HepG2 (cell line): ENCODE results near the gene FBXO33. TPM values are rescaled to one million over a fixed set of nuclear protein-coding genes. Genes with fewer than 3 reads are reported as not detected.

Experiments used
- HOXA5 ChIP-seq: sonication (generic); formaldehyde crosslinking; IDR thresholded peaks from 2 replicates; pipeline ENCODE4 v1.4.0; 2020; ENCODE audit warnings: missing genetic modification reagents
- IRF1 ChIP-seq: sonication (generic); formaldehyde crosslinking; IDR thresholded peaks from 2 replicates; pipeline ENCODE4 v1.4.0; 2020; ENCODE audit warnings: low read depth, mild to moderate bottlenecking, missing genetic modification reagents
- KDM5B ChIP-seq: sonication (generic); formaldehyde crosslinking; IDR thresholded peaks from 2 replicates; pipeline ENCODE4 v1.4.0; 2020; ENCODE audit warnings: missing genetic modification reagents, mild to moderate bottlenecking, borderline replicate concordance
- NFE2L1 ChIP-seq: sonication (generic); formaldehyde crosslinking; IDR thresholded peaks from 2 replicates; pipeline ENCODE4 v1.4.0; 2020; ENCODE audit warnings: missing genetic modification reagents, mild to moderate bottlenecking, borderline replicate concordance
- NR2F1 ChIP-seq, 2 experiments: fragments of 450-650 bp in 1 of 2; formaldehyde crosslinking in 1 of 2; IDR thresholded peaks; 2 replicates each; pipeline versions ENCODE4 v1.5.0 to v1.6.1; 2016 to 2020; ENCODE audit warnings: mild to moderate bottlenecking in 1 of 2, missing compliant biosample characterization in 1 of 2, missing genetic modification reagents in 1 of 2, moderate library complexity in 1 of 2
- NR2F2 ChIP-seq: IDR thresholded peaks from 2 replicates; pipeline ENCODE4 v1.6.1; 2012; ENCODE audit warnings: low read depth, inconsistent platforms, borderline replicate concordance
- PCBP1 ChIP-seq: fragments of 200-400 bp; formaldehyde crosslinking; IDR thresholded peaks from 2 replicates; pipeline ENCODE4 v1.6.1; 2017; ENCODE audit warnings: mild to moderate bottlenecking, low read depth, low read length, borderline replicate concordance
- PTBP1 ChIP-seq: fragments of 200-400 bp; formaldehyde crosslinking; IDR thresholded peaks from 2 replicates; pipeline ENCODE4 v1.6.1; 2018; ENCODE audit warnings: low read length, low read depth; ENCODE audit not compliant: poor library complexity, severe bottlenecking
- RFX1 ChIP-seq: fragments of 450-650 bp; IDR thresholded peaks from 2 replicates; pipeline ENCODE4 v1.6.1; 2017
- SETDB1 ChIP-seq: sonication (generic); formaldehyde crosslinking; IDR thresholded peaks from 2 replicates; pipeline ENCODE4 v1.5.1; 2020; ENCODE audit warnings: missing genetic modification reagents, mild to moderate bottlenecking, borderline replicate concordance
- SMAD9 ChIP-seq: sonication (generic); formaldehyde crosslinking; IDR thresholded peaks from 2 replicates; pipeline ENCODE4 v1.5.1; 2020; ENCODE audit warnings: mild to moderate bottlenecking, missing genetic modification reagents
- SNAPC5 ChIP-seq: sonication (generic); formaldehyde crosslinking; IDR thresholded peaks from 2 replicates; pipeline ENCODE4 v1.8.1; 2023; ENCODE audit warnings: mild to moderate bottlenecking, missing genetic modification reagents, borderline replicate concordance
- THRA ChIP-seq: sonication (generic); formaldehyde crosslinking; IDR thresholded peaks from 2 replicates; pipeline ENCODE4 v1.4.0; 2020; ENCODE audit warnings: missing genetic modification reagents, borderline replicate concordance
- ZBTB14 ChIP-seq: sonication (generic); formaldehyde crosslinking; IDR thresholded peaks from 2 replicates; pipeline ENCODE4 v1.4.0; 2020; ENCODE audit warnings: missing genetic modification reagents
- ZBTB26 ChIP-seq: IDR thresholded peaks from 2 replicates; pipeline ENCODE4 v1.6.1; 2016; ENCODE audit warnings: missing compliant biosample characterization, missing genetic modification reagents, borderline replicate concordance
- ZBTB46 ChIP-seq: sonication (generic); formaldehyde crosslinking; IDR thresholded peaks from 2 replicates; pipeline ENCODE4 v1.4.0; 2020; ENCODE audit warnings: mild to moderate bottlenecking, missing genetic modification reagents, borderline replicate concordance
- ZFY ChIP-seq: sonication (generic); formaldehyde crosslinking; IDR thresholded peaks from 2 replicates; pipeline ENCODE4 v1.4.0; 2020; ENCODE audit warnings: missing genetic modification reagents
- ZNF225 ChIP-seq: sonication (generic); formaldehyde crosslinking; IDR thresholded peaks from 2 replicates; pipeline ENCODE4 v1.4.0; 2020; ENCODE audit warnings: mild to moderate bottlenecking, missing genetic modification reagents
- ZNF567 ChIP-seq: sonication (generic); formaldehyde crosslinking; IDR thresholded peaks from 2 replicates; pipeline ENCODE4 v1.8.1; 2023; ENCODE audit warnings: mild to moderate bottlenecking, missing genetic modification reagents, borderline replicate concordance
- ZNF792 ChIP-seq: IDR thresholded peaks from 2 replicates; pipeline ENCODE4 v1.6.1; 2016
- polyA plus RNA-seq, 8 experiments: library from polyadenylated mRNA; depleted of rRNA in 3 of 8; stranded (reverse) in 7 of 8; unstranded in 1 of 8; fragments of >200 nt; fragmentation: Illumina TruSeq in 4 of 8; extraction: Trizol in 4 of 8; gene quantifications; 2 replicates each; pipeline versions ENCODE4 v1.2.1 to v1.2.3, GENCODE V29; 2011 to 2016; ENCODE audit warnings: low read depth in 4 of 8, missing spikeins in 1 of 8, mixed read lengths in 1 of 8; ENCODE audit not compliant: insufficient read depth in 1 of 8
- total RNA-seq, 5 experiments: library from RNA; depleted of rRNA; stranded (reverse); fragments of >200 nt; fragmentation: Illumina TruSeq; extraction: Trizol; gene quantifications; 2 replicates each; pipeline ENCODE4 v1.2.3, GENCODE V29; 2016; ENCODE audit warnings: low read depth in 1 of 5

Gene FBXO33
- total and polyA plus RNA-seq, 2 of the 13 experiments (the other 11 are each of a cell fraction or from before 2014, with no cell fraction given): 15.5 to 16.9 TPM

GRCh38 chr14:39431416-39432178 is 636 bp downstream of the FBXO33 start (continued):
- TF ChIP-seq SMAD9 (CRISPR knock-in tag) (no peak), IRF1 (CRISPR knock-in tag) (no peak; the same call in 1 of the 2 replicates), SETDB1 (CRISPR knock-in tag) (no peak), ZNF225 (CRISPR knock-in tag) (peak; percentile 88; the same call in 1 of the 2 replicates), HOXA5 (CRISPR knock-in tag) (no peak), PTBP1 (peak; percentile 76), PCBP1 (no peak), ZNF792 (CRISPR knock-in tag) (no peak; the same call in 1 of the 2 replicates), ZBTB14 (CRISPR knock-in tag) (no peak), THRA (CRISPR knock-in tag) (0 out of 2 replicates have a peak, but pooled peaks have one; percentile 6), ZBTB26 (CRISPR knock-in tag) (0 out of 2 replicates have a peak, but pooled peaks have one; percentile 27), ZFY (CRISPR knock-in tag) (peak; percentile 78), RFX1 (no peak), NFE2L1 (CRISPR knock-in tag) (peak; percentile 92; the same call in 1 of the 2 replicates), KDM5B (CRISPR knock-in tag) (peak; percentile 93), NR2F1 (CRISPR knock-in tag; IDR thresholded peaks at IDR 0.05) (no peak), NR2F2 (no peak), ZNF567 (peak; percentile 92; the same call in 1 of the 2 replicates), SNAPC5 (no peak), ZBTB46 (CRISPR knock-in tag) (no peak)
